Parathyroid adenoma (tissue), 2 donors: Measurements from ENCODE around the gene ZNF10.

Experiments used
- H2AFZ ChIP-seq: fragments of 300-600 bp; sonication (generic); one replicate; pipeline ENCODE4 v1.7.0; 2017; ENCODE audit warnings: antibody characterized with exemption, mild to moderate bottlenecking
- H3K27ac ChIP-seq: fragments of 300-600 bp; sonication (generic); one replicate; pipeline ENCODE4 v1.7.0; 2017
- H3K27me3 ChIP-seq: fragments of 300-600 bp; sonication (generic); one replicate; pipeline ENCODE4 v1.7.0; 2017; ENCODE audit warnings: low read length; ENCODE audit not compliant: control insufficient read depth, insufficient read depth
- H3K36me3 ChIP-seq: fragments of 300-600 bp; sonication (generic); one replicate; pipeline ENCODE4 v1.7.0; 2017; ENCODE audit warnings: low read length; ENCODE audit not compliant: control insufficient read depth, insufficient read depth
- H3K4me1 ChIP-seq: fragments of 300-600 bp; sonication (generic); one replicate; pipeline ENCODE4 v1.7.0; 2017; ENCODE audit warnings: control low read depth
- H3K4me2 ChIP-seq: fragments of 300-600 bp; sonication (generic); one replicate; pipeline ENCODE4 v1.7.0; 2017; ENCODE audit warnings: low read length
- H3K4me3 ChIP-seq: fragments of 300-600 bp; sonication (generic); one replicate; pipeline ENCODE4 v1.7.0; 2017; ENCODE audit warnings: low read depth, low read length
- H3K79me2 ChIP-seq: fragments of 300-600 bp; sonication (generic); one replicate; pipeline ENCODE4 v1.7.0; 2017; ENCODE audit warnings: control low read depth
- H3K9ac ChIP-seq: fragments of 300-600 bp; sonication (generic); one replicate; pipeline ENCODE4 v1.7.0; 2017; ENCODE audit warnings: mild to moderate bottlenecking
- H3K9me3 ChIP-seq: fragments of 300-600 bp; sonication (generic); one replicate; pipeline ENCODE4 v1.7.0; 2017; ENCODE audit warnings: low read length; ENCODE audit not compliant: control insufficient read depth
- CTCF ChIP-seq: fragments of 300-600 bp; sonication (generic); IDR thresholded peaks from one replicate; pipeline ENCODE4 v1.7.0; 2017; ENCODE audit warnings: antibody characterized with exemption, mild to moderate bottlenecking
- donor health status: primary hyperparathyroidism.

ZNF10 gene

GRCh38 chr12:133129368-133130037, 924 bp upstream of the ZNF10 start:
- Histone ChIP-seq H2AFZ (peak overlapping the region; percentile 94), H3K4me3 (peak overlapping the region; percentile 99), H3K9ac (no peak overlapping the region), H3K27ac (peak overlapping the region; percentile 86), H3K4me2 (peak overlapping the region; percentile 97), H3K4me1 (no peaks in the 10 kb centered on the region), H3K9me3 (no peaks in the 10 kb centered on the region), H3K27me3 (no peaks in the 10 kb centered on the region), H3K79me2 (no peaks in the 10 kb centered on the region), H3K36me3 (no peaks in the 10 kb centered on the region)
- TF ChIP-seq CTCF: no peak

DNA sequence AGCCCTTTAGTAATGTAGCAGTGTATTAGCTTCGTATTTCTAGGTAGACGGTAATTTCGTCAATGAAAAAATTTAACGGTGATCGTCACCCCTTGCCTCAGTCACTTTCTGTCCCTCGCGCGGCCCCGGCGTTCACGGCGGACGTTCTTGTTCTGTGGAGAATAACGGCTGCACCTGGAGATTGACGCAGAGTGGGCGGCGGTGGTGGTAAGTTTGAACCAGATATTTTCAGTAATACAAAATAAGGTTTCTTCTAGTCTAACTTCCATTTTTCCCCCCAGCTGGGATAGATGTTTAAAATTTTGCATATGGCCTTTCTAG, 341 bp downstream of the ZNF10 start:
- Histone ChIP-seq H3K4me2 (peak overlapping the region; percentile 97), H3K9me3 (no peaks in the 10 kb centered on the region), H3K27ac (peak overlapping the region; percentile 86), H3K27me3 (no peaks in the 10 kb centered on the region), H3K79me2 (no peaks in the 10 kb centered on the region), H3K4me3 (peak overlapping the region; percentile 99), H2AFZ (peak overlapping the region; percentile 94), H3K9ac (no peak overlapping the region), H3K36me3 (no peaks in the 10 kb centered on the region), H3K4me1 (no peaks in the 10 kb centered on the region)
- no peak for TF ChIP-seq CTCF

GRCh38 chr12:133135747-133136146, 5.3 kb downstream of the ZNF10 start:
- H3K9ac ChIP-seq: no peak overlapping the region
- H2AFZ ChIP-seq: no peak overlapping the region
- H3K27me3 ChIP-seq: no peaks in the 10 kb centered on the region
- H3K4me1 ChIP-seq: no peaks in the 10 kb centered on the region
- no peak for TF ChIP-seq CTCF
- H3K4me3 ChIP-seq: no peak overlapping the region
- no peak overlapping the region for H3K27ac ChIP-seq
- no peaks in the 10 kb centered on the region for H3K36me3 ChIP-seq
- no peak overlapping the region for H3K4me2 ChIP-seq
- no peaks in the 10 kb centered on the region for H3K79me2 ChIP-seq
- H3K9me3 ChIP-seq: no peaks in the 10 kb centered on the region

DNA sequence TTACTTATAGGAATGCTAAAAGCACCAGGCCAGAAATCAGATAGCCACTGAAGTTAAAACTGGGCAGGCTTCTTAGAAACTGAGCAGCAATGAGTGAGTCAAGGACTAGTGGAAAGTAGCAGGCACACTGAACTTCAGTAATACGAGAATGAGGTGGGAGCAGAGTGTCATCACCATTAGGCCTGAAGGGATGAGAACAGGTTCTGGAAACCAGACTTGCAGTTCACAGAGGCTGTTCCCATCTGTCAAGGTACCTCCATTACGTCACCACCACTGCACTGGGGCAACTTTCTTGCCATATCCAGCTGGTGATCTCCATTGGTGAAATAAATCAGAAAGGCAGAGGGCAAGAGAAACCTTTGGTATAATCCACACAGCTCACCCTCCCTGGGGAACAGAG, 15.6 kb downstream of the ZNF10 start:
- Histone ChIP-seq H3K4me2 (no peak overlapping the region), H3K4me3 (no peak overlapping the region), H3K27ac (no peak overlapping the region), H3K27me3 (no peaks in the 10 kb centered on the region), H2AFZ (no peak overlapping the region), H3K9me3 (no peaks in the 10 kb centered on the region), H3K4me1 (no peaks in the 10 kb centered on the region), H3K36me3 (peaks cover under 1% of the 10 kb centered on the region), H3K9ac (no peak overlapping the region), H3K79me2 (no peaks in the 10 kb centered on the region)
- no peak for TF ChIP-seq CTCF

DNA sequence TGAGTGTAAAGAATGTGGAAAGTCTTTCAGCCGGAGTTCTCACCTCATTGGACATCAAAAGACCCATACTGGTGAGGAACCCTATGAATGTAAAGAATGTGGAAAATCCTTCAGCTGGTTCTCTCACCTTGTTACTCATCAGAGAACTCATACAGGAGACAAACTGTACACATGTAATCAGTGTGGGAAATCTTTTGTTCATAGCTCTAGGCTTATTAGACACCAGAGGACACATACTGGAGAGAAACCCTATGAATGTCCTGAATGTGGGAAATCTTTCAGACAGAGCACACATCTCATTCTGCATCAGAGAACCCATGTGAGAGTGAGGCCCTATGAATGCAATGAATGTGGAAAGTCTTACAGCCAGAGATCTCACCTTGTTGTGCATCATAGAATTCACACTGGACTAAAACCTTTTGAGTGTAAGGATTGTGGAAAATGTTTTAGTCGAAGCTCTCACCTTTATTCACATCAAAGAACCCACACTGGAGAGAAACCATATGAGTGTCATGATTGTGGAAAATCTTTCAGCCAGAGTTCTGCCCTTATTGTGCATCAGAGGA, 25.8 kb downstream of the ZNF10 start:
- no peak for TF ChIP-seq CTCF

More for the DNA sequence above, 25.8 kb downstream of the ZNF10 start:
- Histone ChIP-seq H3K9me3 (peaks cover 10% of the 10 kb centered on the region), H3K27me3 (no peaks in the 10 kb centered on the region), H3K4me1 (no peaks in the 10 kb centered on the region), H3K4me2 (no peak overlapping the region), H2AFZ (no peak overlapping the region), H3K36me3 (peaks cover 8% of the 10 kb centered on the region), H3K4me3 (no peak overlapping the region), H3K9ac (no peak overlapping the region), H3K27ac (no peak overlapping the region), H3K79me2 (no peaks in the 10 kb centered on the region)
